Measurements from ENCODE around the gene PPFIA4.

Gene PPFIA4

GRCh38 chr1:203085528-203086406 lies 59.5 kb downstream of the PPFIA4 start, which contains the start of gene MYOG:
Gene MYOG, minus strand, starts transcription at chr1:203086012. Its CDS starts 51 bp downstream, at chr1:203085961.
- DNase-seq (ENCODE audit: low read depth) = no peak
- H3K4me3 ChIP-seq (ENCODE audit: control insufficient read depth, low read depth, low read length) = no peak within 1 kb of the TSS
- TF ChIP-seq, protein P1, sequence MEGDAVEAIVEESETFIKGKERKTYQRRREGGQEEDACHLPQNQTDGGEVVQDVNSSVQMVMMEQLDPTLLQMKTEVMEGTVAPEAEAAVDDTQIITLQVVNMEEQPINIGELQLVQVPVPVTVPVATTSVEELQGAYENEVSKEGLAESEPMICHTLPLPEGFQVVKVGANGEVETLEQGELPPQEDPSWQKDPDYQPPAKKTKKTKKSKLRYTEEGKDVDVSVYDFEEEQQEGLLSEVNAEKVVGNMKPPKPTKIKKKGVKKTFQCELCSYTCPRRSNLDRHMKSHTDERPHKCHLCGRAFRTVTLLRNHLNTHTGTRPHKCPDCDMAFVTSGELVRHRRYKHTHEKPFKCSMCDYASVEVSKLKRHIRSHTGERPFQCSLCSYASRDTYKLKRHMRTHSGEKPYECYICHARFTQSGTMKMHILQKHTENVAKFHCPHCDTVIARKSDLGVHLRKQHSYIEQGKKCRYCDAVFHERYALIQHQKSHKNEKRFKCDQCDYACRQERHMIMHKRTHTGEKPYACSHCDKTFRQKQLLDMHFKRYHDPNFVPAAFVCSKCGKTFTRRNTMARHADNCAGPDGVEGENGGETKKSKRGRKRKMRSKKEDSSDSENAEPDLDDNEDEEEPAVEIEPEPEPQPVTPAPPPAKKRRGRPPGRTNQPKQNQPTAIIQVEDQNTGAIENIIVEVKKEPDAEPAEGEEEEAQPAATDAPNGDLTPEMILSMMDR (conservative IDR thresholded peaks at IDR 0.05; ENCODE audit: control insufficient read depth, insufficient read depth, low read depth, low read length) = no peak

DNA sequence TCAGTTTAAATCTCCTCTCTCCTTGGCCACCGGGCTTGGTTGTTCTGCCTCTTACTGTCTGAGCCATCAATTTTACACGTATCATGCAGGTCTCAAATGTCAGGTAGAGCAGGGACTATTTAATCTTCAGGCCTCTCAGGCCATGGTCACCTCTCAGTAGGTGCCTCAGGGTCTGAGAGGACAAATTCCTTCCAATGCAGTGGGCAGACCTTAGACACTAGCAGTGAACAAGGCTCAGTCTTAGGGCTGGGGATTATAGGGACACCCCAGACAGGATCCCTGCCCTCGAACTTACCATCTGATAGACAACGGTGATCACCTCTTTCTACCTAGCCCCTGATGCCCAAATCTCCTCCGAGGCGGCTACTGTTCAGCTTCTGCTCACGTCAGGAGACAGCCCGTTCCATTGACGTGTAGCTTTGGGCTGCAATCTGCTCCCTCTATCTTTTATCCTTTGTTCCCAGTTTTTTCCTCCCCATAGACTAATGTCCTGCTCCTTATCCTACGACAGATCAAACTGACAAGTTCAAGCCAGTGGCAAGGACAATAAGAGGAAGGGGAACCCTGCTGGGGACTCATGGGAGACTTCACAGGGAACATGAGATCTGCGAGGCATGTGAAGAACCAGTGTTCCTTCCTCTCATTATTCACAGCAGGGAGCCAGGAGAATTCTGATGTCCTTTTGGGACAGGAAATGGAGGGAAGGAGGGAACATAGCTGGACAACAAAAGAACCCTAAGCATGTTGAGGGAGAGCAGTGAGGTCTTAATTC lies 60.9 kb downstream of the PPFIA4 start:
- TF ChIP-seq, protein P1 (conservative IDR thresholded peaks at IDR 0.05; ENCODE audit: control insufficient read depth, insufficient read depth, low read depth, low read length) = no peak
- no peak for DNase-seq (ENCODE audit: low read depth)
- no peak overlapping the region for H3K4me3 ChIP-seq (ENCODE audit: control insufficient read depth, low read depth, low read length)

- TF ChIP-seq, protein P1 (conservative IDR thresholded peaks at IDR 0.05; ENCODE audit: control insufficient read depth, insufficient read depth, low read depth, low read length) = no peak
- no peak for DNase-seq (ENCODE audit: low read depth)
- H3K4me3 ChIP-seq (ENCODE audit: control insufficient read depth, low read depth, low read length) = no peak overlapping the region
These were observed 62.1 kb downstream of the PPFIA4 start for GRCh38 chr1:203088441-203088840.

- TF ChIP-seq, protein P1 (conservative IDR thresholded peaks at IDR 0.05; ENCODE audit: control insufficient read depth, insufficient read depth, low read depth, low read length) = no peak
- DNase-seq (ENCODE audit: low read depth) = no peak
- H3K4me3 ChIP-seq (ENCODE audit: control insufficient read depth, low read depth, low read length) = no peak overlapping the region
These were observed 62.8 kb downstream of the PPFIA4 start for GRCh38 chr1:203089001-203089650.

- H3K4me3 ChIP-seq (ENCODE audit: control insufficient read depth, low read depth, low read length) = no peak overlapping the region
- TF ChIP-seq, protein P1 (conservative IDR thresholded peaks at IDR 0.05; ENCODE audit: control insufficient read depth, insufficient read depth, low read depth, low read length) = no peak
- no peak for DNase-seq (ENCODE audit: low read depth)
These were observed 63.4 kb downstream of the PPFIA4 start for GRCh38 chr1:203089651-203090045.

DNA sequence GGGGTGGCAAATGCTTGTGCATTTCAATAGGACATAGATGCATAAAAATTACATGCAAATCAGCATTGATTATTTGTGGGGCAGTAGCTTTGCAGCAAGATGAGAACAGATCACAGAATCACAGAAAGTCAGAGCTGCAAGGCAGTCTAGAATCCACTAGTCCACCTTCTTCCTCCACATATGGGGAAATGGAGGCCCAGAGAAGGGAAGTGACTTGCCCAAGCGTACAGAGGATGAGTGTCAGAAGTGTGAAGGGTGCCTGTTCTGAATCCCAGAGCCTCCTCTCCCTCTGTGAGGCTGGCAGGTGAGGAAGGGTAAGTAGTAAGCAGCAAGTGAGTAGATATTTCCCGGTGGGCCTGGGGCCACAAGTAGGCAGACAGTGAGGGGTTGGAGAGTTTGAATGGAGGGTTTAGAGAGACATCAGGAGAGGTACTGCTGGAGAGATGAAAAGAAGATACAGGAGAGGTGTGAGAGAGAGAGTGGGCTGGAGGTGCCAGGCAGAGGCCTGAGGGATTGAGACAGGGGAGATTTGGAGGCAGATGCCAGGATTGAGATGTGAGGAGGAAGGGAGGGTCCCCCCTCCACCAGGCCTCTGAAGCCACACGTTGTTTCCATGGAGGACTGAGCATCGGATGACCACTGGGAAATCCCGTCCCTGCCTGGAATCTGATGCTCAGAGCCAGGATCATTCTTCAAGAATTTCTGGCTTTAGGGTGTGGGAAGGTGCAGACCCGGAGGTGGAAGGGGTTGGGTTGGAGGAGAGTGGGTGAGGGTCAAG lies 64.3 kb downstream of the PPFIA4 start:
- TF ChIP-seq, protein P1 (conservative IDR thresholded peaks at IDR 0.05; ENCODE audit: control insufficient read depth, insufficient read depth, low read depth, low read length) = no peak
- no peak overlapping the region for H3K4me3 ChIP-seq (ENCODE audit: control insufficient read depth, low read depth, low read length)
- DNase-seq (ENCODE audit: low read depth) = no peak

Measured in fibroblast of mammary gland (primary cell).